Measurements from ENCODE around the gene RTP5. TPM values are rescaled to one million over a fixed set of nuclear protein-coding genes. Genes with fewer than 3 reads are reported as not detected.
"Not testable (repeated sequence)": the region's sequence is repeated elsewhere in the genome, so short reads cannot be mapped to it uniquely, and the experiment has no call there.

The RTP5 gene
- total RNA-seq, 1 experiment from 2014 or later = not detected

DNA sequence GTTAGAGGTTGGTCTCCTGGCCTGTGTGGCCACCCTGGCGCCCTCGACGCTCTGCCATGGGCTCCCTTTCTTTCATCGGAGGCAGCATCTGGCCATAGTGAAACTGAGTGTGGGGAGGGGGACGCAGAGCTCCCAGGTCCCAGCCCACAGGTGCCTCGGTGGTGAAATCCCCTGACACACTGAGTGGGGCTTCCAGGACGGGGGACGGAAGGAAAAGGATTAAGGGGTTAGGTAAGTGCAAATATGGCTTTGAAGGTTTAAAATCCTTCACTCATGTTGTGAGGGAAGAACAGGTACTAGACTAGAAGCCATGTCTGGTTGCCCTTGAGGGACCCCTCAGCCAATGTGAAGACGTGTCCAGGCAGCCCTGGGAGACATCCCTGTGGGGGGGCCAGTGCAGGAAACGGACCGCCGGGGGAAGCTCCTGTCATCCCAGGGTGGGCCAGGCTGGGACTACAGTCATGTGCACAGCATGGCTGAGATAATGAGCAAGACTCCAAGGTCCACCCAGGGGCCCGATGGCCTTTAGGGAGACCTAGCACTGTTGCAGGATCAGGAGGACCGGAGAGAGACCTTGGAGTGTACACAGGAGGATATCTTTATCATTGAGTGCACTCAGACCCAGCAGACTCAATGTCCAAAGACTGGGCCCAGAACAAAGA is 36.3 kb downstream of the RTP5 start:
- in situ Hi-C loops (cut with HindIII; ENCODE audit: low pct_unique_long_range_greater_than_20kb, low sequenced_read_pairs) = no loop called here
- no peak for DNase-seq (ENCODE audit: low read depth)

DNA sequence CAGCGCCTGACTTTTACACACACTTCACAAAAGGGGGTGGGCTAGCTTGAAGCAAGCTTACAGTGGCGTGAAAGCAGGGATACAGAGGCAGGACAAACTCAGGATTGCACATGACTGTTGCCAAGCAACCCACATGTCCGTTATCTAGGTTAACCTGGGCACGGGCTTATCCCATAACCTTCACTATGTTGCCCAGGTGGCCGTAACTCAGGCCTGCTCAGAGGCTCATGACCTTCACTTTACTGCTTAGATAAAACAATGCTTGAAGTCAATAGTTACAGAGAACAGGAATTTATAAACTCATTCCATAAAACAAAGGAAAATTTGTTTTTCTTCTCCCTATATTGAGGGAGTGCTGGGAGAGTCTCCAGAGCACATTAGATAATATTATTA is 36.8 kb downstream of the RTP5 start:
- DNase-seq (ENCODE audit: low read depth) = not testable (repeated sequence)

DNA sequence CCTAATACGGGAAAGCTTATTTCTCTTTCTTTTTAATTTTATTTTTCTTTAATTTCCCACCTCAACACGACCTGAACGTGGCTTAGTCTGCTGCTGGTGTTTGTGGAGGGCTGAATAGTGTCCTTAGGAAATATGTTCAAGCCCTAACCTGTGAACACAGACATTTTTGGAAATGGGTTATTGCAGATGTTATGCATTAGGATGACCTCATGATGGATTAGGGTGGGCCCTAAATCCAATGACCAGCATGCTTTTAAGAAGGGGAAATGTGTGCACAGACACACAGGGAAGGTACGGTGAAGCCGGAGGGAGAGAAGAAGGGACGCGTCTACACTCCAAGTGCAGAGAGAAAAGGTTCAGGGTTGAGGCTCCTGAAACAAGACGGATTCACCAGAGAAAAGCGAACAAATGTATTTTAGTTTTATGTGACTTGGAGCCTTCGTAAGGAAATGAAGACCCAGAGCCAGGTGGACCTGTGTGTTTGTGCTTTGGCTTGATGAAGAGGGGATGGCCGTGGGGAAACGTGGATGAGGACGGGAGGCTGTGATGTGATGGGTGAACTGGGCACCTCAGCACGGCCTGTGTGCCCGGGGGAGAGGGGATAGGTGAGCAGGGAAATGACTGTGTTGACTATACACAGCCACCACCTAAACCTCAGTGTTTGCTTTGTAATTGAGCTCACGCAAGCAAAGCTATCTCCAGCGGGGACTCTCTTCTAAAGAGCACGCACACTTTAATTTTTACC is 37.5 kb downstream of the RTP5 start:
- in situ Hi-C loops (cut with HindIII; ENCODE audit: low pct_unique_long_range_greater_than_20kb, low sequenced_read_pairs) = no loop called here
- no peak for DNase-seq (ENCODE audit: low read depth)

More for the DNA sequence above, 36.8 kb downstream of the RTP5 start:
- in situ Hi-C loops (cut with HindIII; ENCODE audit: low pct_unique_long_range_greater_than_20kb, low sequenced_read_pairs) = not testable (repeated sequence)

DNA sequence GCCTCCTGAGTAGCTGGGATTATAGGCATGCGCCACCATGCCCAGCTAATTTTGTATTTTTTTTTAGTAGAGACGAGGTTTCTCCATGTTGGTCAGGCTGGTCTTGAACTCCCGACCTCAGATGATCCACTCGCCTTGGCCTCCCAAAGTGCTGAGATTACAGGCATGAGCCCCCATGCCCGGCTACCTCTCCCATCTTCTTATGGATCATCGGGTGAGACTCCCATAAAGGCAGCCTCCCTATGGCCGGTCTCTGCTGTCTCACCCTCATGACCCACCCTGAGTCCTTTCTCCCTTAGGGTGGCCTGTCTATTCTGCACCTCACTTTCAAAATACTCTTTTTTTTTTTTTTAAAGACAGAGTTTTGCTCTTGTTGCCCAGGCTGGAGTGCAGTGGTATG is 38.3 kb downstream of the RTP5 start:
- DNase-seq (ENCODE audit: low read depth); in situ Hi-C loops (cut with HindIII; ENCODE audit: low pct_unique_long_range_greater_than_20kb, low sequenced_read_pairs): not testable (repeated sequence)

DNA sequence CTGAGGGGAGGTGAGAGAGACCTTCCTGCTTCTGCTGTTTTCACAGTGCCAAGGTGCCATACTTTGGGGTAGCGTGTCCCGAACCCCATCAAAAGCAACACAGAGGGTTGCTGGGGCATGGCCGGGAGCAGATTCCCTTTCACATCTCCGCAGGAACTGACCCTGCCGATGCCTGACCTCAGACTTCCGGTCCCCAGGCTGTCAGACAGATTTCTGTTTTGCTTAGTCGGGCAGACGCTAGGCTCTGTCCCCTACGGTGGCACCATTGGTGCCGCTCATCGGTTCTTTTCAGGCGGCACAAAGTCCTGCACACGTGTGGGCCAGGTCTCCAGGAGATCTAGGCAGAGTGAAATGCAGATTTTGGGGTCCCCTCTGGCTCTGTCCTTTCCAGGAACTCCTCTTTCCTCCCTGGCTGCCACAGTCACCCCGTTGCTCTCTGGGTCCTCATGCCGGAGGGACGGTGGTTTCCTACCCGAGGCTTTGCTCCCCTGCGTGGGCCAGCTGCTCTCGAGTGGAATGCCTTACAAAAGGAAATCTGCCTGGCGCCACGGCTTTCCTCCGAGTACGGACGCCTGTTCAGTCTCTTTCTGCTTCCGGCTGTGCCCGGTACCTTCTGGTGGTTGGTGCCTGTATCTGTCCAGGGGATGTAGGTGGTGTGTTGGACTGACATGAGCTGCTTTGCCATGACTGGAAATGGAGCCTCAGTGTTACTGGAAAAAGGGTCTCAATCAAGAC is 39.3 kb downstream of the RTP5 start:
- DNase-seq (ENCODE audit: low read depth) = no peak
- in situ Hi-C loops (cut with HindIII; ENCODE audit: low pct_unique_long_range_greater_than_20kb, low sequenced_read_pairs) = no loop called here

DNA sequence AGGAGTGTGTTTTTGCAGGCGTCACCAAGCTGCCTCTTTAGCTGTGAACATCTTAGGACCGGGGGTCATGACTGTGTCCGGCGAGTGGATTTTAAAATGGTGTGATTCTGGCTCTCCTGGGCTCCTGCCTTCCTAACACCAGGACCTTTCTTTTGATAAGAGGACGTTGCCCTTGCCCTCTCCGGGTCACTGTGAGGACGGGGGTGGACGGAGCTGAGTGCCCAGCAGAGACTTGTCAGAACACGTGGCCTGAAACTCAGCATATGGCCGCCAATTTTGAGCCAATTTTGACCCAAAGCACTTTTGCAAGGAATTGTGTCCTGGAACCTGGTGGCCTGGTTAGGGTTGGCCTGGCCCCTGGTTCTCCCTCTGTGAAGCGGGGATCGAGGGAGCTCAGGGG is 40.2 kb downstream of the RTP5 start:
- no peak for DNase-seq (ENCODE audit: low read depth)
- in situ Hi-C loops (cut with HindIII; ENCODE audit: low pct_unique_long_range_greater_than_20kb, low sequenced_read_pairs) = no loop called here

DNA sequence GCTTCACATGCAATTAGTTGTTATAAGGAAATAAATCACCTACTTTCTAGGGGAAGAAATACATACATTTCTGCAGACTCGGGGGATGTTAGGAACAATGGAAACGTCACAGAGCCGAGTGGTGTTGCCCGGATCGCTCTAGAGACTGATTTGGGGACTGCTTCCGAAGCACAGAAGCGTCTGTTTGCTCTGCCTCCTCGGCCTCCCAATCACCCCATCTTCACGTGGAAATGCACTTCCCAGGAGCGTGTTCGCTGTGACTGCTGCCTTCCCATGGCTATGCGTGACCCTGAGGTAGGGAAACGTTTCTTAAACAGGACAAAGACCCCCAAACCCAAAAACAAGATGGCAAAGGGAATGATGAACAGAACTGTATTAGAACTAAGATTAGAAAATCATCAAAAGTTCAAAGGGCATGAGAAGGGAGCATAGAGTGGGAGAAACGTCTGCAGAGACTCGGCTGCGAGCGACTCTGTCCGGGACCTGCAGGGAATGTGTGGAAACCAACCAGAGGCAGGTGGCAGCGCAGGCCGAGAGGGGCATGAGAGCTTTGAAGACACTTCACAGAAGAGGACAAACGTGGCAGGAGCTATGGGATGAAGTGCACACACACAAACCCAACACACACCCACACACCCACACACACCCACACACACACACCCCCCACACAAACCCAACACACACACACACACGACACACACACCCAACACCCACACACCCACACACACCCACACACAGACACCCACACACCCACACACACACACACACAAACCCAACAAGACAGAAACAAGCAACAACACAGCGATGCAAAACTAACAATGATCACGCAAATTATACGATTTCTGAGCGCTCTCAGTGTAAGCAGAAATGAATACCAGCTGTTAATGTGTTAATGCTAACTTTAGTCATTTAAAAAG is 41.3 kb downstream of the RTP5 start:
- no peak for DNase-seq (ENCODE audit: low read depth)
- in situ Hi-C loops (cut with HindIII; ENCODE audit: low pct_unique_long_range_greater_than_20kb, low sequenced_read_pairs) = no loop called here

DNA sequence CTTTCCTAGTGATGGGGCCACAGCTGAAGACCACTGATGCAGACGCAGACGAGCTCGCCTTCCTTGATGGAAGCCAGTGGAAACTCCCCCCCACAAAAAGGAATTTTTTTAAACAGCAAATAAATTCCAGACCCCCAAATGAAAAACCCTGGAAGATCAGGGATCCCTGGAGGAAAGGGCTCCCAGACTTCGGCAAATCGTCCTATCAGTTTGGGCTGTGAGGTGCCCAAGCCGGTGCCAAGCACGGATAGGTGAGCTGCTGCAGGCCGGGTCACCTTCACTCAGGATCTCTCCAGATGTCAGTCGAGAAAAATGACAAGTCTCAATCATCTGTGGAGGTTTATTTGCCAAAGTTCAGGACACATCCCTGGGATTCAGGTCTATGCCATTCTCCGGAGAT is 42.0 kb downstream of the RTP5 start:
- in situ Hi-C loops (cut with HindIII; ENCODE audit: low pct_unique_long_range_greater_than_20kb, low sequenced_read_pairs) = no loop called here
- no peak for DNase-seq (ENCODE audit: low read depth)

DNA sequence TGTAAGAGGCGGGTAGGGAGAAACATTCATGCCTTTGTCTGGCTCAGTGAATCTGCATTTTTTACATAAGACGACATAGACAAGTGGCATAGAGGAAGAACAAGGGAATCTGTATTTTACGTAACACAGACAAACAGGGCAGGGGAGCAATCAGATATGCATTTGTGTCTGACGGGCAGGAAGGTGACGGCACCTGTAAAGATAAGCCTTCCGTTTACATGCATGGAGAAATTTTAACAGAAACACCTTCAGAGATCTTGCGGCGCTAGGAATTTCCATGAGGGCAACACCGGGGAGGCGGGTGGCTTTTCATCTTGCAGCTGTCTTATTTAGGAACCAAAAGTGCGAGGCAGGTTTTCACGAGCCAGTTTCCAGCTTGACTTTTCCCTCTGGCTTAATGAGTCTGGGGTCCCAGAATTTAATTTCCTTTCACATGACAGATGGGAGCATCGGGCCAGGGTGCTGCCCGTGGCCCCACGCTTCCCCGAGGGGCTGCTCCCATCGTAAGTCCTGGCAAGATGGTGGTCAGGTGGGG is 42.6 kb downstream of the RTP5 start:
- DNase-seq (ENCODE audit: low read depth) = no peak
- in situ Hi-C loops (cut with HindIII; ENCODE audit: low pct_unique_long_range_greater_than_20kb, low sequenced_read_pairs) = no loop called here

DNA sequence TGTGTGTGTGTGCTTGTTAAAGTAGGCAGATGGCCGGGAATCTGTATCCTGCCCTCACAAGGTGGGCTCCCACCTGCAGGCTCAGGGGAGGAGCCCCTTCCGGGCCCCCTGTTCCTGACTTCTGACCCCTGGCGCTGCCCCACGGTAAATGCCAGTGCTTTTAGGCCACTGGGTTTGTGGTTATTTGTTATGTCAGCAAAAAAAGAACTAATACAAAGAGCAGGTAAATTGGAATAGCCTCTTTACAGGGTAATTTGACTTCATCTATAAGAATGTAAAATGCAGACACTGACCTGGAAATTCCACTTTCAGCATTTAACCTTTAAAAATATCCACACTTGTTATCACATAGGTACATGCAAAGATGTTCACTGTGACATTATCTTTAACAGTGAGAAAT is 44.2 kb downstream of the RTP5 start:
- in situ Hi-C loops (cut with HindIII; ENCODE audit: low pct_unique_long_range_greater_than_20kb, low sequenced_read_pairs) = no loop called here
- no peak for DNase-seq (ENCODE audit: low read depth)

DNA sequence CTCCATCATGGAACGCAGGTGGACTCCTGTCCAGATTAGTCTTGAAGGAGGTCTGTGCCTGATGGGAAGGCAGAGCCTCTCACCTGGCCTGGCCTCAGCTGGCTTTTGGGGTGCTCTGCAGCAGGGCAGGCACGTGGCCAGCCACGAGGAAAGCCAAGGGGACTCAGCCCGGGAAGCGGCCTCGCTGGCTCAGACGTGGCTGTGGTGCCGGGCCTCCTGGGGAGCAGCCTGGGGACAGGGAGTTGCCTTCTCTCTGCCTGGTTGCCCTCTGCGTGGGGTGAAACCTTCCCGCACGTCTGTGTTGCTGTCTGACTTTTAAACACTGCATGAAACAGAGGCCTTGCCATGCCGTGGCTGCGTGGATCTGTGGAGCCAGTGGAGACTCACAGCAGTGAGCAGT is 45.0 kb downstream of the RTP5 start:
- DNase-seq (ENCODE audit: low read depth) = no peak
- in situ Hi-C loops (cut with HindIII; ENCODE audit: low pct_unique_long_range_greater_than_20kb, low sequenced_read_pairs) = no loop called here

DNA sequence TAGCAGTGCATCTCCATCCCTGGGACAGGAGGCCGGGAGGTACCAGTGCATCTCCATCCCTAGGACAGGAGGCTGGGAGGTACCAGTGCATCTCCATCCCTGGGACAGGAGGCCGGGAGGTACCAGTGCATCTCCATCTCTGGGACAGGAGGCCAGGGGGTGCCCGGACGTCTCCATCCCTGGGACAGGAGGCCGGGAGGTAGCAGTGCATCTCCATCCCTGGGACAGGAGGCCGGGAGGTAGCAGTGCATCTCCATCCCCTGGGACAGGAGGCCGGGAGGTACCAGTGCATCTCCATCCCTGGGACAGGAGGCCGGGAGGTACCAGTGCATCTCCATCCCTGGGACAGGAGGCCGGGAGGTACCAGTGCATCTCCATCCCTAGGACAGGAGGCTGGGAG is 52.1 kb downstream of the RTP5 start:
- in situ Hi-C loops (cut with HindIII; ENCODE audit: low pct_unique_long_range_greater_than_20kb, low sequenced_read_pairs); DNase-seq (ENCODE audit: low read depth): not testable (repeated sequence)

DNA sequence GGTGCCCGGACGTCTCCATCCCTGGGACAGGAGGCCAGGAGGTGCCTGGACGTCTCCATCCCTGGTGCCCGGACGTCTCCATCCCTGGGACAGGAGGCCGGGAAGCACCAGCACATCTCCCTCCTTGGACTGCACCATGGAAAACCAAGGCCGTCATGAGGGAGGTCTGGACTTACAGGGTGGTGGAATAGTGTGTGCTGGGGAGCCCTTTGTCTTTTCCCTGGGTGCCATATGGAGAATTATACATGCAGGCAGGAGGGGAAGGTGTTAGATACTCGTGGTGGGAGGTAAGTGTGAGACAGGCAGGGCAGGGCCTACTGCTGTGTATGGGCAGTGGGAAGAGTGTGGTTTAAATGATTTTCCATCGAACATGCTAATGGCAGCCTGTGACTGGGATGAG is 52.9 kb downstream of the RTP5 start:
- no peak for DNase-seq (ENCODE audit: low read depth)
- in situ Hi-C loops (cut with HindIII; ENCODE audit: low pct_unique_long_range_greater_than_20kb, low sequenced_read_pairs) = no loop called here

DNA sequence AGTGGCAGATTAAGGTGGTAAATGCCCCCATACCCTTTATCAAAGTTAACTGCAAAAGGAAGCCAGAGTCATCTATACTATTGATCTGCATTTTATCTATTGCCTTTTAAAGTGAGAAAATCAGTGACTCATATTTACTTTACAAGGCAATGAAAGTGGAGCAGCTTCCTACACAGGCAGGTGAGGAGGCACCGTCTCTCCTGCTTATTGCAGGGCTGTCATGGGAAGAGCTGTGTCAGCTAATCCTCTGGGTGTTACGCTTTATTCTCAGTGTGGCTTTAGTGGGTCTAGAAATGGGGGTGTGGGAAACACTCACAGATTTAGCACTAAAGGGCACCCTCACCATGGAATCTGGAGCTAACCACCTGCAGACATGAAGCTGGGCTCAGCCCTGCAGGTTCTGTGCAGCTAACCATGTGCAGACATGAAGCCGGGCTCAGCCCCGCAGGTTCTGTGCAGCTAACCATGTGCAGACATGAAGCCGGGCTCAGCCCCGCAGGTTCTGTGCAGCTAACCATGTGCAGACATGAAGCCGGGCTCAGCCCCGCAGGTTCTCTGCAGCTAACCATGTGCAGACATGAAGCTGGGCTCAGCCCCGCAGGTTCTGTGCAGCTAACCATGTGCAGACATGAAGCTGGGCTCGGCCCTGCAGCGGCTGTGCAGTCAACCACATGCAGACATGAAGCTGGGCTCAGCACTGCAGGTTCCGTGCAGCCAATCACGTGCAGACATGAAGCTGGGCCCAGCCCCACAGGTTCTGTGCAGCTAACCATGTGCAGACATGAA is 53.5 kb downstream of the RTP5 start:
- in situ Hi-C loops (cut with HindIII; ENCODE audit: low pct_unique_long_range_greater_than_20kb, low sequenced_read_pairs); DNase-seq (ENCODE audit: low read depth): not testable (repeated sequence)
